ENCODE results near the gene ASF1A. TPM values are rescaled to one million over a fixed set of nuclear protein-coding genes. Genes with fewer than 3 reads are reported as not detected.

The ASF1A gene
- polyA plus RNA-seq, 1 donor from 2014 or later, result 65.6 TPM

DNA sequence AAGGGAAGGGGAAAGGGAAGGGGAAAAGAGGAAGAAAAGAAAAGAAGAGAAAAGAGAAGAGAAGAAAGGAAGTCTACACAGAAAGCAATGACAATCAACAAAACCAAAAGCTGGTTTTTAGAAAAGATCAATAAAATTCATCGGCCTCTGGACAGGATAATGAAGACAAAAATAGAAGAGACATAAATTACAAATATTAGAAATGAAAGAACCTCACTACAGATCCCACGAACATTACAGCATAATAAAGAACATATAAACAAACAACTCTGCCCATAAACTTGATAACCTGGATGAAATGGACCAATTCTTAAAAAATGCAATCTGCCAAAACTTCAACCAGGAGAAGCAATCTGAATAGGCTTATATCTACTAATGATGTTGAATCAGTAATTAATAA lies 20.7 kb upstream of the ASF1A start:
- H4K20me1 ChIP-seq (ENCODE audit: insufficient read depth), result no peaks in the 10 kb centered on the region
- H3K27ac ChIP-seq (ENCODE audit: low read length), result no peak overlapping the region
- H3K9me2 ChIP-seq (ENCODE audit: insufficient read depth, low read length), result no peaks in the 10 kb centered on the region
- no peak overlapping the region for H3K9ac ChIP-seq (ENCODE audit: low read length)
- no peak overlapping the region for H3K4me2 ChIP-seq (ENCODE audit: low read length)
- H2AFZ ChIP-seq (ENCODE audit: low read depth, low read length), result no peak overlapping the region
- no peaks in the 10 kb centered on the region for H3F3A ChIP-seq (ENCODE audit: insufficient read depth, low read length, poor library complexity, severe bottlenecking)
- H3K36me3 ChIP-seq (ENCODE audit: insufficient read depth, low read length), result no peaks in the 10 kb centered on the region
- H3K9me3 ChIP-seq (ENCODE audit: low read length), result no peaks in the 10 kb centered on the region
- no peaks in the 10 kb centered on the region for H3K27me3 ChIP-seq (ENCODE audit: insufficient read depth, low read depth, low read length)
- TF ChIP-seq POLR2AphosphoS5 (IDR thresholded peaks at IDR 0.05), result no peak
- no peak for TF ChIP-seq SMC3 (conservative IDR thresholded peaks at IDR 0.05; ENCODE audit: poor library complexity)
- no peak for TF ChIP-seq EP300 (conservative IDR thresholded peaks at IDR 0.05; ENCODE audit: poor library complexity, severe bottlenecking)
- TF ChIP-seq, protein P1, sequence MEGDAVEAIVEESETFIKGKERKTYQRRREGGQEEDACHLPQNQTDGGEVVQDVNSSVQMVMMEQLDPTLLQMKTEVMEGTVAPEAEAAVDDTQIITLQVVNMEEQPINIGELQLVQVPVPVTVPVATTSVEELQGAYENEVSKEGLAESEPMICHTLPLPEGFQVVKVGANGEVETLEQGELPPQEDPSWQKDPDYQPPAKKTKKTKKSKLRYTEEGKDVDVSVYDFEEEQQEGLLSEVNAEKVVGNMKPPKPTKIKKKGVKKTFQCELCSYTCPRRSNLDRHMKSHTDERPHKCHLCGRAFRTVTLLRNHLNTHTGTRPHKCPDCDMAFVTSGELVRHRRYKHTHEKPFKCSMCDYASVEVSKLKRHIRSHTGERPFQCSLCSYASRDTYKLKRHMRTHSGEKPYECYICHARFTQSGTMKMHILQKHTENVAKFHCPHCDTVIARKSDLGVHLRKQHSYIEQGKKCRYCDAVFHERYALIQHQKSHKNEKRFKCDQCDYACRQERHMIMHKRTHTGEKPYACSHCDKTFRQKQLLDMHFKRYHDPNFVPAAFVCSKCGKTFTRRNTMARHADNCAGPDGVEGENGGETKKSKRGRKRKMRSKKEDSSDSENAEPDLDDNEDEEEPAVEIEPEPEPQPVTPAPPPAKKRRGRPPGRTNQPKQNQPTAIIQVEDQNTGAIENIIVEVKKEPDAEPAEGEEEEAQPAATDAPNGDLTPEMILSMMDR (IDR thresholded peaks at IDR 0.05; ENCODE audit: poor library complexity, severe bottlenecking), result no peak
- TF ChIP-seq EZH2 (IDR thresholded peaks at IDR 0.05; ENCODE audit: borderline replicate concordance, insufficient read depth, low read length, poor library complexity, severe bottlenecking), result no peak
- no peak for TF ChIP-seq MXI1 (conservative IDR thresholded peaks at IDR 0.05; ENCODE audit: poor library complexity, severe bottlenecking)
- no peak for TF ChIP-seq RAD21 (conservative IDR thresholded peaks at IDR 0.05)
- TF ChIP-seq TAF1 (IDR thresholded peaks at IDR 0.05; ENCODE audit: low read depth), result no peak
- TF ChIP-seq, protein P2, sequence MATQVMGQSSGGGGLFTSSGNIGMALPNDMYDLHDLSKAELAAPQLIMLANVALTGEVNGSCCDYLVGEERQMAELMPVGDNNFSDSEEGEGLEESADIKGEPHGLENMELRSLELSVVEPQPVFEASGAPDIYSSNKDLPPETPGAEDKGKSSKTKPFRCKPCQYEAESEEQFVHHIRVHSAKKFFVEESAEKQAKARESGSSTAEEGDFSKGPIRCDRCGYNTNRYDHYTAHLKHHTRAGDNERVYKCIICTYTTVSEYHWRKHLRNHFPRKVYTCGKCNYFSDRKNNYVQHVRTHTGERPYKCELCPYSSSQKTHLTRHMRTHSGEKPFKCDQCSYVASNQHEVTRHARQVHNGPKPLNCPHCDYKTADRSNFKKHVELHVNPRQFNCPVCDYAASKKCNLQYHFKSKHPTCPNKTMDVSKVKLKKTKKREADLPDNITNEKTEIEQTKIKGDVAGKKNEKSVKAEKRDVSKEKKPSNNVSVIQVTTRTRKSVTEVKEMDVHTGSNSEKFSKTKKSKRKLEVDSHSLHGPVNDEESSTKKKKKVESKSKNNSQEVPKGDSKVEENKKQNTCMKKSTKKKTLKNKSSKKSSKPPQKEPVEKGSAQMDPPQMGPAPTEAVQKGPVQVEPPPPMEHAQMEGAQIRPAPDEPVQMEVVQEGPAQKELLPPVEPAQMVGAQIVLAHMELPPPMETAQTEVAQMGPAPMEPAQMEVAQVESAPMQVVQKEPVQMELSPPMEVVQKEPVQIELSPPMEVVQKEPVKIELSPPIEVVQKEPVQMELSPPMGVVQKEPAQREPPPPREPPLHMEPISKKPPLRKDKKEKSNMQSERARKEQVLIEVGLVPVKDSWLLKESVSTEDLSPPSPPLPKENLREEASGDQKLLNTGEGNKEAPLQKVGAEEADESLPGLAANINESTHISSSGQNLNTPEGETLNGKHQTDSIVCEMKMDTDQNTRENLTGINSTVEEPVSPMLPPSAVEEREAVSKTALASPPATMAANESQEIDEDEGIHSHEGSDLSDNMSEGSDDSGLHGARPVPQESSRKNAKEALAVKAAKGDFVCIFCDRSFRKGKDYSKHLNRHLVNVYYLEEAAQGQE (IDR thresholded peaks at IDR 0.05; ENCODE audit: borderline replicate concordance), result no peak
- H3K4me3 ChIP-seq (ENCODE audit: low read length), result no peak overlapping the region
- no peaks in the 10 kb centered on the region for H3K79me2 ChIP-seq (replicated peaks; ENCODE audit: insufficient read depth, low read length)

DNA sequence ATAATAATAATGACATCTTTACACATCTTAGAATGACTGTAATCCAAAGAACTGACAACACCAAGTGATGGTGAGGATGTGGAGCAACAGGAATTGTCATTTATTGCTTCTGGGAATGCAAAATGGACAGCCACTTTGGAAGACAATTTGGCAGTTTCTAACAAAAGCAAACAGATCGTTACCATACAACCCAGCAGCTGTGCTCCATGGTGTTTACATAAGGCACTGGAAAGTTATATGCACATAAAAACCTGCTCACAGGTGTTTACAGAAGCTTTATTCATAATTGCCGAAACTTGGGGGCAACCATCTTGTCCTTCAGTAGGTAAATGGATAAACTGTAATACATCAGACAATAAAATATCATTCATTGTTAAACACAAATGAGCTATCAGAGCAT lies 18.3 kb upstream of the ASF1A start:
- Histone ChIP-seq H3K27me3 (ENCODE audit: insufficient read depth, low read depth, low read length) (no peaks in the 10 kb centered on the region), H3K36me3 (ENCODE audit: insufficient read depth, low read length) (no peaks in the 10 kb centered on the region), H3K79me2 (replicated peaks; ENCODE audit: insufficient read depth, low read length) (no peaks in the 10 kb centered on the region), H2AFZ (ENCODE audit: low read depth, low read length) (no peak overlapping the region), H3K4me3 (ENCODE audit: low read length) (no peak overlapping the region), H4K20me1 (ENCODE audit: insufficient read depth) (no peaks in the 10 kb centered on the region), H3K27ac (ENCODE audit: low read length) (no peak overlapping the region), H3F3A (ENCODE audit: insufficient read depth, low read length, poor library complexity, severe bottlenecking) (no peaks in the 10 kb centered on the region), H3K4me2 (ENCODE audit: low read length) (no peak overlapping the region), H3K9ac (ENCODE audit: low read length) (no peak overlapping the region), H3K9me3 (ENCODE audit: low read length) (no peaks in the 10 kb centered on the region), H3K9me2 (ENCODE audit: insufficient read depth, low read length) (no peaks in the 10 kb centered on the region)
- no peak for TF ChIP-seq EP300 (conservative IDR thresholded peaks at IDR 0.05; ENCODE audit: poor library complexity, severe bottlenecking)
- no peak for TF ChIP-seq EZH2 (IDR thresholded peaks at IDR 0.05; ENCODE audit: borderline replicate concordance, insufficient read depth, low read length, poor library complexity, severe bottlenecking)
- no peak for TF ChIP-seq SMC3 (conservative IDR thresholded peaks at IDR 0.05; ENCODE audit: poor library complexity)
- TF ChIP-seq, protein P1 (IDR thresholded peaks at IDR 0.05; ENCODE audit: poor library complexity, severe bottlenecking), result no peak
- no peak for TF ChIP-seq MXI1 (conservative IDR thresholded peaks at IDR 0.05; ENCODE audit: poor library complexity, severe bottlenecking)
- TF ChIP-seq, protein P2 (IDR thresholded peaks at IDR 0.05; ENCODE audit: borderline replicate concordance), result no peak
- TF ChIP-seq TAF1 (IDR thresholded peaks at IDR 0.05; ENCODE audit: low read depth), result no peak
- TF ChIP-seq RAD21 (conservative IDR thresholded peaks at IDR 0.05), result no peak
- no peak for TF ChIP-seq POLR2AphosphoS5 (IDR thresholded peaks at IDR 0.05)
